Hematopoietic multipotent progenitor cell treated with erythropoietin and hydrocortisone succinate and interleukin-3 and kit ligand, for 4 days (in vitro differentiated cells): ENCODE results near the gene TRIM15.
A peak's percentile ranks its signal among the peaks of the same experiment; 100 is the strongest.
"Not testable (repeated sequence)": the region's sequence is repeated elsewhere in the genome, so short reads cannot be mapped to it uniquely, and the experiment has no call there.

Experiments used
- DNase-seq: peaks from one replicate; pipeline ENCODE4 v3.0.0-alpha.2; 2015

The TRIM15 gene

DNA sequence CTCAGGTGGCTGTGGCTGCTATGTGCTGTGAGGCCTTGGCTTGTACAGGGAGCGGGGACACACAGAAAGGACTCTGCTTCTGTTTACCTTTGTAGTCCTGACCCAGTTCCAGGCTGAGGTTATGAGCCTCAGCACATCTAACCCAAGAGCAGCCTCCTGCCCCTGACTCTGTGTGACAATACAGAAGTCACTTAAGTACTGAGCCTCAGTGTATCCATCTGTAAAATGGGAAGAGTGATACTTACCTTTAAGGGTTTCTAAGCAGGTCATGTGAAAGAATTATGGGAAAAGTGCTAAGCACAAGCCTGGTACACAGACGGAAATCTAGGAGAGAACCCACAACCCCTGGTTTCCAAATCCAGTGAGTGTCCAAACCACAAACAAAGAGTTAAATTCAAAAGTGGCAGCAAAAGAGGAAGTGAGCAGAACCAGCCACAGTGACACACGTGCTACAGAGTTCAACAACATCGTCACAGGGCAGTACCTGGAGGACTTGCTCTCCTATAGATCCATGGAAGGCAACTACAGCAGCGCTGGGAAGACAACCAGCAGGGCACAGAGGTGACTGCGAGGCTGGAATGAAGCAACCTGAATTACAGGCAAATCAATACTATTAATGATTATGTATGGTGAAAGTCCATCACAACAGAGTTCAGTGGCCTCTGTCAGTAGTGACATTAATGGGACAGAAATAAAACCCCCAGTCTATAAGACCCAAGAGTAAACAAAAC lies 37.4 kb downstream of the TRIM15 start:
- DNase-seq: peak; percentile 83

DNA sequence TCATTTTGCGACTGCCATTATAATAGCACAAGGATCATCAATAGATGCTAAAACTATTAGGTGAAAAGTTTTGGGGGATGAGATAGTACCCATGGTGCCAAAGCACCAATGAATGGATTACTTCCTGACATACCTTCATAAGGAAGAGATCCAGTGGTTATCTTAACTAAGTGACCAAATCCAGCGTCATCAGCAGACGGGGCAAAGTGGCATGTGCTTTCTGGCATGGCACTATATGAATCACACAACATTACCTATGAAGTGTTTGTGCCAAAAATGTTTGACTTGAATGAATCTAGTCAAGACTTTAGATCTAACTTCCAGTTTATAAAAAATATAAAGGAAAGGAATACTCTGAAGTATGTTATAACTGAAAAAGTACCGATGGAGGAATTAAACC lies 39.0 kb downstream of the TRIM15 start:
- DNase-seq: no peak

GRCh38 chr6:30204116-30204515 lies 40.8 kb downstream of the TRIM15 start:
- DNase-seq: no peak

GRCh38 chr6:30206152-30206551 lies 42.8 kb downstream of the TRIM15 start:
- DNase-seq: no peak

GRCh38 chr6:30206799-30207618 lies 43.7 kb downstream of the TRIM15 start:
- no peak for DNase-seq

GRCh38 chr6:30207619-30208295 lies 44.4 kb downstream of the TRIM15 start:
- DNase-seq: no peak

GRCh38 chr6:30211306-30211705 lies 48.0 kb downstream of the TRIM15 start:
- no peak for DNase-seq

GRCh38 chr6:30211899-30212298 lies 48.6 kb downstream of the TRIM15 start:
- DNase-seq: no peak

DNA sequence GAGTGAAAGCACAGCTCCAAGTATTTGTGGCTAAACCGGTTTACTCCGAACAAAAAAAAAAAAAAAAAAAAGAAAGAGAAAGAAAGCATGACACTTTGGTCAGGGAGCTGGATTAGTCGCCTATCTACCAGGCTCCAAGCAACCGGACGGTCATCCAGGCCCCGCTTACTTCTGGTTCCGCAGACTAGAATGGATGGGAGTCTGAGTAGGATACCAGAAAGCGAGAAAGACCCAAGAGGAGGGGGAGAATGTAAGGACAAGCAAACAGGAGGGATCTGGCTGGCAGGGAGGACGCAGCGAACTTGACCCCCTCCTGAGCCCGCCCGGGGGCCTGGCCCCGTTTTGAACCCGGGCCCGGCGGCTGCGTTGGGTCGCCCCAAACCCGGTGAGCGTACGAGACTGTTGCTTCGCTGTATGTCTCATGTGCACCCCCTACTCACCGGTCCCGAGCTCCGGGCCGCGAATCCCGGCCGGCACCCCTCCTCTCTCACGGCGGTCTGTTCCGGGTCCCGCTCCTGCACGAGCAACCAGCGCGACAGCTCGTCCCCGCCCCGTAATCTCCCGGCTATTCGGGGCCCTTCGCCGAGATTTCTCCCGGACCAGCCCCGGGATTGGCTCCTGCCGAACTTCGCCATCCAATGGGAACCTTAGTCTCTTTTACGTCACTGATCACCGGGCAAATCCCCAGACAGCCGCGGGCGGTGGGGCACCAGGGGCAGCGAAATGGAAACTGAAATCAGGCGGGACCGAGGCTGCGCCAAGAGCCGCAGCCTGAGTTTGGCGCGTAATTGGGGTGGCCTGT lies 49.7 kb downstream of the TRIM15 start, which contains the start of gene TRIM26:
TRIM26 (minus strand) TSS at position 542 of the 802 bp plus-strand sequence. CDS start 14,303 bp downstream, outside the sequence.
- peak; percentile 98 for DNase-seq

GRCh38 chr6:30213667-30213956 lies 50.3 kb downstream of the TRIM15 start:
- DNase-seq: no peak

DNA sequence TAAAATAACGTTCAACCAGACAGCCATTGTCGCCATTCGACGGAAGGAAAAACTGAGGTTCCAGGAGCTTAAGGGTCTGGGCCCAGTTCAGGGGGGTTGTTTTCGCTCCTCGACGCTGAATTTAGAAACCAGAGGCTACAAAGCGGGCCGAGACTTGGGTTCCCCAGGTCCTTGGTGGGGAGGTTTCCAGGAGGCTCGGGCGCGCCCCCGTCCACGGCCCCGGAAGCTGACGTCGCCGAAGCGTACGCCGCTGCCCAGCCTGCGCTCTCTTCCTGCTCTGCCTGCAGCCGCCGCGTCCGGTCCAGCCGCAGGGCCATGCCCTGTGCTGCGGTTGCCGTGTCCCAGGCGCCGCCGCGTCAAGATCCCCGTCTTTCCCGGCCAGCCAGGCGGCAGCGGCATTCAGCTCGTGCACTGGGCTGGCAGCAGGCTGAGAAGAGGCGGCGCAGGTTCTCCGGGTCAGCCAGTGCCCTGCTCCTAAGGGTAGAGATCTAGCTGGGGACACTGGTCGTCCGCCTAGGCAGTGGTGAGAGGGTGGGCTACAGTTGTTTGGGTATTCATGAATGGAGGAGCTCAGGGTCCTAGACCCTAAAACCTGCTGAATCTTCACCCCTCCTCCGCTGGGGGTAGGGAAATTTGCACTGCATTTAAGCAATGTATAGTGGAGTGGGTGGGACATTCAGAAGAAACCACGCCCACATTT lies 50.8 kb downstream of the TRIM15 start:
- peak; percentile 85 for DNase-seq

GRCh38 chr6:30214657-30214982 lies 51.3 kb downstream of the TRIM15 start:
- DNase-seq: no peak

DNA sequence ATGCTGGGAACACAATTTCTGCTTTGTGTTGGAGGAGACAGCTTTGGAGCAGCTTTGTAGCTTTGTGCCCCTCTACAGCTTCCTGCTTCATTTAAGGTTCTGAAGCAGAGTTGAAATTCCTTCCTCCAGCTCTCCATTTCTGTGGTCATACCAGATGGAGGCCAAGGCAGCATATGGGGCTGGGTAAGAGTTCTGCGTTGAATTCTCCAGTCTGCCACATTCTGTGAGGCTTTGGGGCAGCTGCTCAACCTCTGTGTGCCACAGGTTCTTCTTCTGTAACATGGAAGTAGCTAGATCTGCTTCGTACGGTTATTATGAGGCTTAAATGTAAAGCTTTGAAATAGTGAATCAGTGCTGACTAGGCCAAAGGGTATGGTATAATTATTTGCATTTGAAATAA lies 52.8 kb downstream of the TRIM15 start:
- DNase-seq: no peak

DNA sequence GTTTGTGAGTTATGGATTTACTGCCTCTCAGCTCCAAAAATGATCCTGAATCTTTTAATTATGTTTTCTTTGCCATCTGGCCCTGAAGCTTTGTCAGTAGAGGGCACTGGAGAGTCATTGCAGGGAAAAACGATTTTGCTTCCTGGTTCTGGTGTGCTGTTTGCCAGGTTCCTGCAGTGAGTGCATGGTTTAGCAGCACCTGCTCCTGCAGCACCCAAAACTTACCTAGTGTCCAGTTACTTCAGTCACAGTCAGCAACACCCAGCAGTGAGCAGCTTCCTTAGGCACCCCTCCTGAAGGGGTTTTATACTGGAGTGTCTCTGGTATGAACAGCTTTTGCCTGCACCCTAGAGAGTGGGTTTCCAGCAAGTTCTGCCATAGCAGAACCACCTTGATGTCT lies 55.9 kb downstream of the TRIM15 start:
- peak; percentile 86 for DNase-seq

DNA sequence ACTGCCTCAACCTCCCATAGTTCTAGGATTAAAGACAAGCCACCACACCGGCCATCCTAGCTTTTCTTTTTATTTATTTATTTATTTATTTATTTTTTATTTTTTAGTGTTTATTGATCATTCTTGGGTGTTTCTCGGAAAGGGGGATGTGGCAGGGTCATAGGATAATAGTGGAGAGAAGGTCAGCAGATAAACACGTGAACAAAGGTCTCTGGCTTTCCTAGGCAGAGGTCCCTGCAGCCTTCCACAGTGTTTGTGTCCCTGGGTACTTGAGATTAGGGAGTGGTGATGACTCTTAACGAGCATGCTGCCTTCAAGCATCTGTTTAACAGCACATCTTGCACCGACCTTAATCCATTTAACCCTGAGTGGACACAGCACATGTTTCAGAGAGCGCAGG lies 58.0 kb downstream of the TRIM15 start:
- not testable (repeated sequence) for DNase-seq

DNA sequence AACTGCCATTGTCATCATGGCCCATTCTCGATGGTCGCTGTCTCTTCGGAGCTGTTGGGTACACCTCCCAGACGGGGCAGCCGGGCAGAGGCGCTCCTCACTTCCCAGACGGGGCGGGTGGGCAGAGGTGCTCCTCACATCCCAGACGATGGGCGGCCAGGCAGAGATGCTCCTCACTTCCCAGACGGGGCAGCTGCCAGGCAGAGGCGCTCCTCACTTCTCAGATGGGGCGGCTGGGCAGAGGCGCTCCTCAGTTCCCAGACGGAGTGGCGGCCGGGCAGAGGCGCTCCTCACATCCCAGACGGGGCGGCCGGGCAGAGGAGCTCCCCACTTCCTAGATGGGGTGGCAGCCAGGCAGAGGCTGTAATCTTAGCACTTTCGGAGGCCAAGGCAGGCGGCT lies 58.6 kb downstream of the TRIM15 start:
- DNase-seq: not testable (repeated sequence)
